Rectal smooth muscle tissue (tissue), 1 donor: Measurements from ENCODE around the gene CT83.

Experiments used
- H3K27ac ChIP-seq: one replicate; pipeline ENCODE4 v1.7.0; 2013; ENCODE audit warnings: low read depth, low read length, inconsistent platforms
- H3K27me3 ChIP-seq: one replicate; pipeline ENCODE4 v1.7.0; 2013; ENCODE audit warnings: low read length; ENCODE audit not compliant: control insufficient read depth, insufficient read depth
- H3K36me3 ChIP-seq: one replicate; pipeline ENCODE4 v1.7.0; 2013; ENCODE audit warnings: low read length; ENCODE audit not compliant: control insufficient read depth, insufficient read depth
- H3K4me1 ChIP-seq: one replicate; pipeline ENCODE4 v1.7.0; 2013; ENCODE audit warnings: low read length; ENCODE audit not compliant: control insufficient read depth, insufficient read depth
- H3K4me3 ChIP-seq: one replicate; pipeline ENCODE4 v1.7.0; 2013; ENCODE audit warnings: low read length
- H3K9ac ChIP-seq: one replicate; pipeline ENCODE4 v1.7.0; 2013; ENCODE audit warnings: low read length

CT83 gene, protein sequence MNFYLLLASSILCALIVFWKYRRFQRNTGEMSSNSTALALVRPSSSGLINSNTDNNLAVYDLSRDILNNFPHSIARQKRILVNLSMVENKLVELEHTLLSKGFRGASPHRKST

DNA sequence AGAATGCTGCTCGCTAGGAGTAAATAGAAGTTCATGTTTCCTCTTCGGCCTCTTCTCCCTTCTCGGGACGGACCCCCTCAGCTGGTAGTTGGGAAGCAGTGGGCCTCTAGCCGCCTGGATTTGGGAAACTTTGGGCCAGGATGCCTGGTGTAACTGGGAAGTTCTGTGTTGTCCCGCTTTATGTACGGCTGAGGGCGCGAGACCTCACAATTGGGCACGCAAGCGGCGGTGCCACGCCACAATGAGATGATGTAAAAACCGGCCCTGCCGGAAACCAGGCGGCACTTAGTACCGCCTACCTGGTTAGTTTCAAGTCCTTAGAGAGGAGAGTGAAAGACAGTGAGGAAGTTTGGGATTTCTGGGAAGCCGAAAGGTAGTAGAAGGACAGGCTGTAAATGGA is at the start of gene CT83:
Gene CT83 (minus strand): TSS at position 155 of the 400 bp plus-strand sequence. CDS start 120 bp downstream, at position 35.
- H3K27ac ChIP-seq = no peak within 1 kb of the TSS
- no peaks in the 10 kb centered on the region for H3K4me1 ChIP-seq
- no peaks in the 10 kb centered on the region for H3K36me3 ChIP-seq
- H3K27me3 ChIP-seq = no peaks in the 10 kb centered on the region
- H3K9ac ChIP-seq = no peak within 1 kb of the TSS
- H3K4me3 ChIP-seq = no peak within 1 kb of the TSS

DNA sequence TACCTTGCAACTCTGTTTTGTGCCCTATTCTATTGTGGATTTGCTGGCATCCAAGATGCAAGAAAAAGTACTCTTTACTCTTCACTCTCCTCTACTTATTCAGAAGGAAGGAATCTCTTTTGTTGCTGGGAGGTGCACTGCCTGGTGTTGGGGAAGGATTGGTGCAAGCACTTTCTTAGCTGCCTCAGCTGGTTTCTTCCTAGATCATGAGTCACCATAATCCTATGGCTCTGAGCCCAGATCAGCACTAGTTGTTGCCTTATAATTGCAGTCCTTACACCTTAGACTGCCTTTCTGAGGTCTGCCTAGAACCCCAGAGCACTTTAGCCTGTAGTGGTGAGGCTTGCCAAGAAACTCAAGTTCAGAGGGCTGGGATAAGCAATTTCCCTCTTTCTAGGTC is 37.0 kb upstream of the CT83 start:
- Histone ChIP-seq H3K27ac (no peak overlapping the region), H3K36me3 (no peaks in the 10 kb centered on the region), H3K27me3 (no peaks in the 10 kb centered on the region), H3K4me1 (no peaks in the 10 kb centered on the region), H3K9ac (no peak overlapping the region), H3K4me3 (no peak overlapping the region)

DNA sequence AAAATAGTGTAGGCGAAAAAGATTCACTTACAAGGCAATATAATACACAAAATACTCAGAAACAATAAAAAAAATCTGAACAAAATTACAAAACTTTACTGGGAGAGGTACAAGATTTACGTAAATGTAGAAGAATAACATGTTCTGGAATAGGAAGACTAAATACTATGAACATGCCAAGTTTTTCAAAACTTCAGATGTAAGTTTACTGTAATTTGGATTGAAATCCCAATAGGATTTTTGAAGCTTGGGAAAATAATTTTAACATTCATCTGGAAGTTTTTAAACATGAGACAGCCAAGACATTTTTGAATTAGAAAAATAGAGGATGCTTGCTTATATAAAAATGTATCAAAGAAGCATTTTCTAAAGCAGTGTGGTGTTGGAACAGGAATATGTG is 30.5 kb upstream of the CT83 start:
- Histone ChIP-seq H3K27ac (no peak overlapping the region), H3K9ac (no peak overlapping the region), H3K4me1 (no peaks in the 10 kb centered on the region), H3K4me3 (no peak overlapping the region), H3K27me3 (no peaks in the 10 kb centered on the region), H3K36me3 (no peaks in the 10 kb centered on the region)

DNA sequence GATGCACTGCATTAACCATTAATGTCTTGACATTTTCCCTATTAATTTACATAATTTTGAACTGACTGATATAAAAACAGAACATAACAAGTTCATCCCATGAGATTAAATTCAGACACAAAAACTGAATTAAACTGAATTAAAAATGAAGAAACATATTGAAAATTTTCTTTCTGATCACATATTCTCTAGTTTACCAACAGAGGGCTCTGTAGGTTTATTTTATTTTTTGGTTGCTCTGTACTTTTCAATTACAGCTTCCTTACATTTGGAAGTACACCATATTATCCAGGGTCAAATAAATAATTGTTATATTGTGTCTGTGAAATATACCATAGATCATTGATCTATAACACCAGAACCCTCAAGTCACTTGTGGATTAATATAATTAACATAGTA is 27.3 kb upstream of the CT83 start:
- Histone ChIP-seq H3K9ac (no peak overlapping the region), H3K27ac (no peak overlapping the region), H3K4me3 (no peak overlapping the region), H3K4me1 (no peaks in the 10 kb centered on the region), H3K27me3 (no peaks in the 10 kb centered on the region), H3K36me3 (no peaks in the 10 kb centered on the region)

DNA sequence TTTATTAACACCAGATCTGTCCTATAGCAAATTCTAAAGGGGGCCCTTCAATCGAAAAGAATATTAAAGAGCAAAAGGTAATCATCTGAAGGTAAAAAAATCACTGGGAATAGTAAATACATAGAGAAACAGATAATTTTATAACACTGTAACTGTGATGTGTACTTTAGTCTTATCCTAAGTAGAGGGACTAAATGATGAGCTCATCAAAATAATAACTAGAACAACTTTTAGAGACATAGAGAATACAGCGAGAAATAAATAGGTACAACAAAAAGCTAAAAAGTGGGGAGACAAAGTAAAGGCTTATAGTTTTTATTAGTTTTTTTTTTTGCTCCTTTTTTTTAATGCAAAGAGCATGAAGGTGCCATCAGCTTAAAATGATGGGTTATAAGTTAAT is 17.3 kb upstream of the CT83 start:
- H3K4me3 ChIP-seq = no peak overlapping the region
- no peaks in the 10 kb centered on the region for H3K4me1 ChIP-seq
- no peaks in the 10 kb centered on the region for H3K36me3 ChIP-seq
- H3K27me3 ChIP-seq = no peaks in the 10 kb centered on the region
- no peak overlapping the region for H3K9ac ChIP-seq
- H3K27ac ChIP-seq = no peak overlapping the region

DNA sequence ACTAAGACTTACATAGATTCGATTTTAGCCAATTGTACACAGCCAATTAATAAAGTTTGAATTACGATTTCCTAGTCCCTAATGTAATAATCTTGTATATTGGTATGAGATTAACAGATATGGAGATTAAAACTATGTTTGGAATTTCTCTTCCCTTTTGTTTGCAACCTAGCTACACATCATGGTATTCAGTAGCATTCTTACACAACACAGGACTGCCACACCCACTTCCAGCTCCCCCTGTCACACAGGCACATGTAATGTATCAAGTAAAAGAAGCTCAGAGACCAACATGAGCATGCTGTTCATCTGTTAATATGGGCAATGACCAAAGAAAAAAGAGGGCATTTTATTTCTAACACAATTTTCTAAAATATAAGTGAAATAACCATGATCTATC is 13.6 kb downstream of the CT83 start:
- no peak overlapping the region for H3K27ac ChIP-seq
- H3K4me1 ChIP-seq = no peaks in the 10 kb centered on the region
- H3K9ac ChIP-seq = no peak overlapping the region
- no peak overlapping the region for H3K4me3 ChIP-seq
- H3K36me3 ChIP-seq = no peaks in the 10 kb centered on the region
- no peaks in the 10 kb centered on the region for H3K27me3 ChIP-seq

DNA sequence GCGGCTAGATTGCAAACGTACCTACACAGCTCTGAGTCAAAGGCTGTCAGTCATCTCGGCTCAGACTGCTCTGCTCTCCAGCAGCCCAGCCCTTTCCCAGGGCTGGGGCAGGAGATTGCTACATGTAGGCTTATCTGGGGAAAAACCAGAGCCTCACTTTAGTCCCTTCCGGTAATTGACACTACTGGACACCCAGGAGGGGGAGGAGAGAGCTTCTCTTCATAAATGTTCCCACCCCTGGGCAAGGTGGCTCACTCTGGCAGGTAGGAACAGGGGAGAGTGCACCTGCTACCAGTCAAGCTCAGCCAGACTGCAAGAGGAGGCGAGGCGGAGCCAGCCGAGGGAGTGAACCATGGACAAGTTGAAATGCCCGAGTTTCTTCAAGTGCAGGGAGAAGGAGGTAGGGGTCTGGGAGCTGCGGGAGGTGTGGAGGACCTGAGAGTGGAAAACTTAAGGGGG is 26.4 kb downstream of the CT83 start, which contains the start of gene SLC6A14:
Gene SLC6A14 (plus strand): TSS at position 249 of the 459 bp plus-strand sequence. CDS start 104 bp downstream, at position 353.
- no peak within 1 kb of the TSS for H3K27ac ChIP-seq

DNA sequence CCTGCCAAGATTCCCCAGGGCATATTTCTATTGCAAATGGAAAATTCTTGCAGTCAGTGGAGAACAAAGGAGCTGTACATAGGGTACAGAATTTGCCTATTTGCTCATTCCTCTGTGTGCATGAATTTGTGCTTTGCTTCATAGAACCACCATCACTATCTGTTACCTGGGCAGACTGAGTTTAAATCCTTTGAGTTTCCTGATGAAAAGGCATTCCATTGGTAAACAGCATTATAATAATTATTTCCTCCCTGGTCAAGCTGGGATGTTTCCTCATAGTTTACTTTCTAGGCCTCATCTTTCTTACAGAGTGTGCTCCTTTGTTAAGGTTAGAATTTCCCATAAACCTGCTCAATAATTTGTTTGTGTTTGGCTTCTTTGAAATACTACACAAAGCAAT is 27.2 kb downstream of the CT83 start:
- Histone ChIP-seq H3K36me3 (no peaks in the 10 kb centered on the region), H3K27me3 (no peaks in the 10 kb centered on the region), H3K9ac (no peak overlapping the region), H3K27ac (no peak overlapping the region), H3K4me3 (no peak overlapping the region), H3K4me1 (no peaks in the 10 kb centered on the region)

More for the DNA sequence above, 26.4 kb downstream of the CT83 start, which contains the start of gene SLC6A14:
- Histone ChIP-seq H3K4me3 (no peak within 1 kb of the TSS), H3K27me3 (no peaks in the 10 kb centered on the region), H3K36me3 (no peaks in the 10 kb centered on the region), H3K4me1 (no peaks in the 10 kb centered on the region), H3K9ac (no peak within 1 kb of the TSS)

DNA sequence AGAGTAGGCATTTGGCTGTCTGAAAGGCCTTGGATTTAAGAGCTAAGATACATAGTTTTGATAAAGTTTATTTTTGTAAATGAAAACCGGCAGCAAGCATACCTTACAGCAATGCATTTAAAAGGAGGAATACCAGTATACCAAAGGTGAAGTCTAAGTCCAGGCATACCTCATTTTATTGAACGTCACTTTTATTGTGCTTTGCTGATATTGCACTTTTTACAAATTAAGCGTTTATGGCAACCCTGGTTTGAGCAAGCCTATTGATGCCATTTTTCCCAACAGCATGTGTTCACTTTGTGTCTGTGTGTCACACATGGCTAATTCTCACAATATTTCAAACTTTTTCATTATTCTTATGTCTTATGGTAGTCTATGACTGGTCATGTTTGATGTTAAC is 34.8 kb downstream of the CT83 start:
- no peak overlapping the region for H3K27ac ChIP-seq
- no peak overlapping the region for H3K4me3 ChIP-seq
- no peaks in the 10 kb centered on the region for H3K27me3 ChIP-seq
- no peaks in the 10 kb centered on the region for H3K36me3 ChIP-seq
- no peak overlapping the region for H3K9ac ChIP-seq
- H3K4me1 ChIP-seq = no peaks in the 10 kb centered on the region

DNA sequence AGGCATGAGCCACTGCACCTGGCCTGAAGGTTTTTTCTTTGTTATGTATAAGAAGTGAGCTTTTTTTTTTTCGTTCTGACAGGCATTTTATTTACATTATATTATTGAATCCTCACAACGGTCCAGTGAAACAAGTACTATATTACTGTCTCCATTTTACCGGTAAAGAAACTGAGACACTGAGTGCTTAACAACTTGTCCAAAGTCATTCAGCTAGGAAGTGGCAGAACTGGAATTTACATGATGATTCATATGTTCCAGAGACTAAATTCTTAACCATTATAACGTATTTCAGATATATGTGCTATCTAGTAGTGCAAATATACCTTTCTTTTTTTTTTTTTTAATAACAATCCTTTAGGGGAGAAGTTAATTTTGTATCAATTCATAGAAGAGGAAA is 44.8 kb downstream of the CT83 start:
- no peaks in the 10 kb centered on the region for H3K36me3 ChIP-seq
- H3K27me3 ChIP-seq = no peaks in the 10 kb centered on the region
- no peaks in the 10 kb centered on the region for H3K4me1 ChIP-seq
- H3K9ac ChIP-seq = no peak overlapping the region
- H3K4me3 ChIP-seq = no peak overlapping the region
- H3K27ac ChIP-seq = no peak overlapping the region

DNA sequence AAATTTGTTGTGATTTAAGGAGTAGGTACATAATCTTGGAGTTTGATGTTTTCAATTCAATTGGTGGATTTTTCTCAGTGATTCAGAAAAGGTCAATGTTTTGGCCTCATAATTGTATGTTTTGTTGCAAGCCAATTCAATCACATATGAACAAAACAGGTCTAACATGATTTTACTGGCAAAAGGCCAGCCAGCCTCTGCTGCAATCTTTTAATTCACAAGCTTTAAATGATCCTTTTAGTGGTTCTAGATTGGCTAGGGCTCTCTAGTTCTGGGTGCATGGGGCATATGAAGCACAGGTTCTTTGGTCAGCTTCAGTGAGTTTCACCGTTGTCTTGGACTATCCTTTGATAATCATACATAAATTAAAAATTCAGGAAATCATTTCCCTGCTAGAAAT is 45.6 kb downstream of the CT83 start:
- no peak overlapping the region for H3K4me3 ChIP-seq
- H3K27me3 ChIP-seq = no peaks in the 10 kb centered on the region
- H3K9ac ChIP-seq = no peak overlapping the region
- H3K27ac ChIP-seq = no peak overlapping the region
- H3K4me1 ChIP-seq = no peaks in the 10 kb centered on the region
- H3K36me3 ChIP-seq = no peaks in the 10 kb centered on the region

DNA sequence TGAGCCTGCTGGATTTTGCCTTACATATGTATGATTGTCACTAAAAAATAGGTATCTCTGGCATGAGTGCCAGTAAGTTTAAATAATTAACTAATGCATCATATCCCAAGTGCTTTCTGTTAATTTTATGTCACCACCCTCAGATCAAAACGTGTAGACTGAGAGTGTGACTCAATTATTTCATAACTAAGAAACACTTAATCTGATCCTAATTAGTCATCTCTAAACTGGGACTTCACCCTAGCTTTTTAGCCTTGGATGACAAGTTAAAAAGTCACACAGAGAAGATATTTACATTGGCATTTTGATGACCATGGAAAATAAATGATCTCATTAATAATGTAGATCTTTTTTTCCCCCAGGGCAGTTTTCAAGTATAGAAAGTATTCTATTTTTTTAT is 49.5 kb downstream of the CT83 start:
- Histone ChIP-seq H3K4me1 (no peaks in the 10 kb centered on the region), H3K27ac (no peak overlapping the region), H3K27me3 (no peaks in the 10 kb centered on the region), H3K9ac (no peak overlapping the region), H3K4me3 (no peak overlapping the region), H3K36me3 (no peaks in the 10 kb centered on the region)
